Muscle of leg (tissue), 11 donors: ENCODE measurements around the gene TLE4. TPM values are rescaled to one million over a fixed set of nuclear protein-coding genes. Genes with fewer than 3 reads are reported as not detected.
A peak's percentile ranks its signal among the peaks of the same experiment; 100 is the strongest.

Experiments
- DNase-seq: peaks from one replicate; pipeline ENCODE4 v3.0.0; 2013
- H3K27ac ChIP-seq: one replicate; pipeline ENCODE4 v1.5.1; 2013; ENCODE audit warnings: mild to moderate bottlenecking, low read length, control low read depth
- H3K27me3 ChIP-seq: one replicate; pipeline ENCODE4 v1.6.1; 2013; ENCODE audit warnings: low read length; ENCODE audit not compliant: control insufficient read depth, insufficient read depth
- H3K36me3 ChIP-seq: one replicate; pipeline ENCODE4 v1.6.1; 2013; ENCODE audit warnings: low read length; ENCODE audit not compliant: control insufficient read depth, insufficient read depth
- H3K4me1 ChIP-seq: one replicate; pipeline ENCODE4 v1.6.1; 2013; ENCODE audit warnings: low read length; ENCODE audit not compliant: control insufficient read depth, insufficient read depth
- H3K4me3 ChIP-seq: one replicate; pipeline ENCODE4 v1.5.1; 2013; ENCODE audit warnings: low read length, control low read depth
- H3K9me3 ChIP-seq: replicated peaks from 2 replicates; pipeline ENCODE4 v1.6.1; 2013; ENCODE audit warnings: low read depth, low read length; ENCODE audit not compliant: control insufficient read depth
- WGBS: methylation state at CpG from one replicate; pipeline ENCODE4 v1.1.5; 2013; ENCODE audit warnings: missing lambda C conversion rate; ENCODE audit not compliant: insufficient coverage; 5-methylcytosine and 5-hydroxymethylcytosine counted together
- polyA plus RNA-seq, 8 donors: library from polyadenylated mRNA; unstranded; fragments of 120-200 nt; gene quantifications; one replicate each; pipeline versions ENCODE4 v1.2.1 to v1.2.3, GENCODE V29; 2013; ENCODE audit warnings: inconsistent platforms in 1 of 8, low replicate concordance in 1 of 8; ENCODE audit not compliant: insufficient read length in 8 of 8, insufficient read depth in 1 of 8
- total RNA-seq: library from RNA; stranded (reverse); fragments of 120-200 nt; gene quantifications from one replicate; pipeline ENCODE4 v1.2.4, GENCODE V29; 2013

TLE4 gene
- total and polyA plus RNA-seq, 9 donors: 16.5 to 22.0 (median 17.7) TPM

GRCh38 chr9:79570448-79571308, 1.1 kb upstream of the TLE4 start:
- DNase-seq: peak; percentile 87
- Histone ChIP-seq H3K4me3 (peak overlapping the region; percentile 83), H3K27me3 (no peaks in the 10 kb centered on the region), H3K27ac (peak overlapping the region; percentile 95), H3K9me3 (peaks cover 5% of the 10 kb centered on the region), H3K36me3 (no peaks in the 10 kb centered on the region), H3K4me1 (peaks cover 12% of the 10 kb centered on the region)
- under 1% methylated on average over 47 of the region's 69 CpGs for WGBS

GRCh38 chr9:79572032-79572607, 355 bp downstream of the TLE4 start:
- peak; percentile 60 for DNase-seq
- Histone ChIP-seq H3K36me3 (no peaks in the 10 kb centered on the region), H3K4me3 (peak overlapping the region; percentile 85), H3K4me1 (peaks cover 12% of the 10 kb centered on the region), H3K27me3 (no peaks in the 10 kb centered on the region), H3K9me3 (peaks cover 5% of the 10 kb centered on the region), H3K27ac (peak overlapping the region; percentile 96)
- WGBS: under 1% methylated on average over 39 of the region's 48 CpGs

GRCh38 chr9:79572608-79573411, 1.0 kb downstream of the TLE4 start:
- Histone ChIP-seq H3K4me3 (peak overlapping the region; percentile 85), H3K27ac (peak overlapping the region; percentile 91), H3K9me3 (peaks cover 3% of the 10 kb centered on the region), H3K36me3 (no peaks in the 10 kb centered on the region), H3K27me3 (no peaks in the 10 kb centered on the region), H3K4me1 (peaks cover 12% of the 10 kb centered on the region)
- peak; percentile 69 for DNase-seq
- under 1% methylated on average over 85 of the region's 115 CpGs for WGBS

- WGBS: 3% methylated on average over 13 of the region's 29 CpGs
- peak; percentile 20 for DNase-seq
These were observed 1.7 kb downstream of the TLE4 start for GRCh38 chr9:79573412-79573923.

GRCh38 chr9:79574136-79574535, 2.4 kb downstream of the TLE4 start:
- peak overlapping the region; percentile 66 for H3K27ac ChIP-seq
- H3K36me3 ChIP-seq: no peaks in the 10 kb centered on the region
- H3K4me3 ChIP-seq: peak overlapping the region; percentile 85
- no peaks in the 10 kb centered on the region for H3K9me3 ChIP-seq
- H3K27me3 ChIP-seq: no peaks in the 10 kb centered on the region
- no CpG with 5 or more reads among the region's 5 CpGs for WGBS
- DNase-seq: no peak
- H3K4me1 ChIP-seq: peaks cover 13% of the 10 kb centered on the region

More at GRCh38 chr9:79573412-79573923, 1.7 kb downstream of the TLE4 start:
- peak overlapping the region; percentile 85 for H3K4me3 ChIP-seq
- no peaks in the 10 kb centered on the region for H3K27me3 ChIP-seq
- H3K36me3 ChIP-seq: no peaks in the 10 kb centered on the region
- peaks cover 13% of the 10 kb centered on the region for H3K4me1 ChIP-seq
- peak overlapping the region; percentile 66 for H3K27ac ChIP-seq
- no peaks in the 10 kb centered on the region for H3K9me3 ChIP-seq

GRCh38 chr9:79574781-79575180, 3.0 kb downstream of the TLE4 start:
- no peaks in the 10 kb centered on the region for H3K9me3 ChIP-seq
- H3K27me3 ChIP-seq: no peaks in the 10 kb centered on the region
- no peaks in the 10 kb centered on the region for H3K36me3 ChIP-seq
- 79% methylated on average over 3 of the region's 3 CpGs for WGBS
- DNase-seq: no peak
- no peak overlapping the region for H3K4me3 ChIP-seq
- H3K27ac ChIP-seq: no peak overlapping the region
- peaks cover 13% of the 10 kb centered on the region for H3K4me1 ChIP-seq

- no peak overlapping the region for H3K27ac ChIP-seq
- H3K9me3 ChIP-seq: no peaks in the 10 kb centered on the region
- H3K27me3 ChIP-seq: no peaks in the 10 kb centered on the region
- H3K4me1 ChIP-seq: peaks cover 6% of the 10 kb centered on the region
- no peak overlapping the region for H3K4me3 ChIP-seq
- no peak for DNase-seq
- no peaks in the 10 kb centered on the region for H3K36me3 ChIP-seq
- WGBS: no CpG with 5 or more reads among the region's 3 CpGs
These were observed 3.8 kb downstream of the TLE4 start for GRCh38 chr9:79575547-79575946.

- H3K4me1 ChIP-seq: peaks cover 9% of the 10 kb centered on the region
- H3K4me3 ChIP-seq: no peak overlapping the region
- H3K9me3 ChIP-seq: no peaks in the 10 kb centered on the region
- no peaks in the 10 kb centered on the region for H3K27me3 ChIP-seq
- peaks cover 6% of the 10 kb centered on the region for H3K36me3 ChIP-seq
- 75% methylated on average over 6 of the region's 8 CpGs for WGBS
- peak; percentile 39 for DNase-seq
- H3K27ac ChIP-seq: no peak overlapping the region
These were observed 6.4 kb downstream of the TLE4 start for GRCh38 chr9:79577969-79578723.

GRCh38 chr9:79578891-79579290, 7.1 kb downstream of the TLE4 start:
- no peak overlapping the region for H3K27ac ChIP-seq
- H3K4me3 ChIP-seq: no peak overlapping the region
- H3K9me3 ChIP-seq: no peaks in the 10 kb centered on the region
- WGBS: no CpG with 5 or more reads among the region's 1 CpG
- H3K27me3 ChIP-seq: no peaks in the 10 kb centered on the region
- peaks cover 8% of the 10 kb centered on the region for H3K36me3 ChIP-seq
- peaks cover 12% of the 10 kb centered on the region for H3K4me1 ChIP-seq
- peak; percentile 26 for DNase-seq
